GM19395 (cell line): ENCODE measurements around the gene PHAF1.
A peak's percentile ranks its signal among the peaks of the same experiment; 100 is the strongest.

Experiments
- ATAC-seq: cut with Tn5 transposase; IDR thresholded peaks from one replicate; pipeline ENCODE4 v1.9.1; 2021; ENCODE audit warnings: mild to moderate bottlenecking, moderate library complexity; ENCODE audit not compliant: unreplicated experiment

PHAF1 gene

DNA sequence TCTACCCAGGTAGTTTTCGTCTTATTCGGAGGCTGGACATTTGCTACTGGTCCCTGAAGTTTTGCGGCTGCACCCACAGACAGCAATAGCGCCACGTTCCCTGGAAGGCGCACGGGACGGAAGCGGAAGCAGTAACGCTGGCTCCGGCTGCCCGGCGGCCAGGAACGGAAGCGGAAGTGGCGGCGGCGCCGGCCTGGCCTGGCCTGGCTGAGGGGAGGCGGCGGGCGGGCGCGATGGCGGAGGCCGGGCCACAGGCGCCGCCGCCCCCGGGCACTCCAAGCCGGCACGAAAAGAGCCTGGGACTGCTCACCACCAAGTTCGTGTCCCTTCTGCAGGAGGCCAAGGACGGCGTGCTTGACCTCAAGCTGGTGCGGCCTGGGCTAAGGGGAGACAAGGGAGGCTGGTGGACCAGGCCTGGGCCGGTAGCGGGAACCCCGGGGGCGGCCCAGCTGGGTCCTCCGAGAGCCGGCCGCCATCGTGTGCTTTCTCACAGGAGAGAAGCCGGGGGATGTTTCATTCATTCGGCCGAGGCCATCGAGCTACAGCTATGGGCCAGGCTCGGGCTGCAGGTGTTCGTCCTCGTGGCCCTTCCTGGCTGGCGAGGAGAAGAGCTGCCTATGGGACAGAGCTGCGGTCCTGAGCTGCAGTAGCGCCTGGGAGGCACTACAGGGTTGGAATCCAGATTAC lies 82.4 kb downstream of the PHAF1 start, which contains the start of gene E2F4:
Gene E2F4, plus strand, starts transcription at position 161 of the 687 bp plus-strand sequence. Its CDS starts 73 bp downstream, at position 234.
- peak; percentile 84 for ATAC-seq

GRCh38 chr16:67192781-67193361 lies 83.1 kb downstream of the PHAF1 start:
- ATAC-seq, result no peak

GRCh38 chr16:67193536-67193935 lies 83.8 kb downstream of the PHAF1 start:
- ATAC-seq, result no peak

GRCh38 chr16:67194260-67194659 lies 84.5 kb downstream of the PHAF1 start:
- no peak for ATAC-seq

GRCh38 chr16:67195676-67196075 lies 85.9 kb downstream of the PHAF1 start:
- no peak for ATAC-seq

- ATAC-seq, result no peak
Observed at GRCh38 chr16:67196881-67197280, 87.1 kb downstream of the PHAF1 start.

DNA sequence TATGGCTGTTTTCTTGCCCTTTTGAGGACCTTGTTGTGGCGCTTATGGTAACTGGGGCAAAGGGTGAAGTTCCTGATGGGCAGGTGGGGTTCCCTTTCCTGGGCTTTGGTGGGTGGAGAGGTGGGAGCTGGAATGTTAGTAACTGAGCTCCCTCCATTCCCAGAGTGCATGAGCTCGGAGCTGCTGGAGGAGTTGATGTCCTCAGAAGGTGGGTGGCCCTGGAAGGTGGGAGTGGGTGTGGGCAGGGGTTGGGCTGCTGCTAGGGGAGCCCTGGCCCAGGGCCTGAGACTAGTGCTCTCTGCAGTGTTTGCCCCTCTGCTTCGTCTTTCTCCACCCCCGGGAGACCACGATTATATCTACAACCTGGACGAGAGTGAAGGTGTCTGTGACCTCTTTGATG lies 88.0 kb downstream of the PHAF1 start:
- ATAC-seq, result no peak
